Measurements from ENCODE around the gene ATIC. TPM values are rescaled to one million over a fixed set of nuclear protein-coding genes. Genes with fewer than 3 reads are reported as not detected.

Gene ATIC
- total RNA-seq, 1 experiment from 2014 or later: 297 TPM

DNA sequence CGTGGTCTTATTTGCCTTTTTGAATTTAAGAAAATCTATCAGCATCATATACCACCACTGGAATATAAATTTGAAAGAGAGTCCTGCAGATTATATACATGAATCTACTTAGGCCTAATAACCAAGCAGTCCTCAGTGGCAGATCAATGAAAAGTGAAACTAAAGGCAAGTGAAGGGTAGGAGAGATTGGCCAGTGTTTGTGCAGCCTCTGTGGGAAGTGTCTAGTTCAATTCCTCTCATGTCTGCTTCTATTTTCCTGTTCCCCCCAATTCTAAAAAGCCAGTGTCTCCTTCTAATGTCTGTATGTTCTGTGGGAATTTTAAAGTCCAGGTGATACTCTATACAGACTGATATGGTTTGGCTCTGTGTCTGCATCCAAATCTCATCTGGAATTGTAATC is 62.1 kb downstream of the ATIC start:
- POLR2A ChIA-PET: interaction anchor here (0.6 kb wide), 1 partner anchor 37 kb away, joined by 3 read pairs; no protein-coding TSS in a partner anchor

DNA sequence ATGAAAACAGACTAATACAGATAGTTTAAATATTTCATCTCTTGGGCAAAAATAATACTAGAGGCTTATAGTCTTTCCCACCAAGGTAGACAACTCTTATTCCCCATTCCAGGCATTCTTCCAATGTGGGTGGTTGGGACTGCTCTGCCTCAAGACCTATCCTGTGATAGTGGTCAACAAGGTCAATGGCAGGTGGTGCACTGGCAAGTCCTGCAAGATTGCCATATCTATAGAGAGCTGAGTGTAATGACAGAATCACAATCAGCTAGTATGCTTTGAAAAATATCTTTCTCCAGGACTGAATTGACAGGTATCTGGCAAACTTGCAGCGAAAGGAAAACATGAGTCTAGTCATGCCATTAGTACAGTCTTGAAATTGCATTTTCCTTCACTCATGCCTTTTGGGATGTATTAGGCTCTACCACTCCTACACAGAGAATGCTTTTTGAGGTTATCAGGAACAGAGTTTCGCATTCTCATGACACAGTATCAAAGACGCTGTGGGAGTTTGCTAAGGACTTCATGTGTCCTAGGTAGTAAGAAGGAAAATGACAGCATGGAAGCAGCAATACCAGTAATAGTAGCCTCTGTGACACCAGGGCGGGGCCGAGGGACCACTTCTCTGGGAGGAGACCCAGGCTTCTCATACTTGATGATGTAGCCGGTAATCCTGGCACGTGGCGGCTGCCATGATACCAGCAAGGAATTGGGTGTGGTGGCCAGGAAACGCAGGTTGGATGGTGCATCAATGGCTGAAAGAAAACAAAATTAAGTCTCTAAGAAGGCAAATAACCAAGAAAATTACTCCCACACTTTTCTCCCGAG is 63.0 kb downstream of the ATIC start:
- TF ChIP-seq, protein P1, sequence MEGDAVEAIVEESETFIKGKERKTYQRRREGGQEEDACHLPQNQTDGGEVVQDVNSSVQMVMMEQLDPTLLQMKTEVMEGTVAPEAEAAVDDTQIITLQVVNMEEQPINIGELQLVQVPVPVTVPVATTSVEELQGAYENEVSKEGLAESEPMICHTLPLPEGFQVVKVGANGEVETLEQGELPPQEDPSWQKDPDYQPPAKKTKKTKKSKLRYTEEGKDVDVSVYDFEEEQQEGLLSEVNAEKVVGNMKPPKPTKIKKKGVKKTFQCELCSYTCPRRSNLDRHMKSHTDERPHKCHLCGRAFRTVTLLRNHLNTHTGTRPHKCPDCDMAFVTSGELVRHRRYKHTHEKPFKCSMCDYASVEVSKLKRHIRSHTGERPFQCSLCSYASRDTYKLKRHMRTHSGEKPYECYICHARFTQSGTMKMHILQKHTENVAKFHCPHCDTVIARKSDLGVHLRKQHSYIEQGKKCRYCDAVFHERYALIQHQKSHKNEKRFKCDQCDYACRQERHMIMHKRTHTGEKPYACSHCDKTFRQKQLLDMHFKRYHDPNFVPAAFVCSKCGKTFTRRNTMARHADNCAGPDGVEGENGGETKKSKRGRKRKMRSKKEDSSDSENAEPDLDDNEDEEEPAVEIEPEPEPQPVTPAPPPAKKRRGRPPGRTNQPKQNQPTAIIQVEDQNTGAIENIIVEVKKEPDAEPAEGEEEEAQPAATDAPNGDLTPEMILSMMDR (IDR thresholded peaks at IDR 0.05; ENCODE audit: unreplicated experiment): no peak
- ChIA-PET POLR2A (no interaction called here), CTCF (no interaction called here)
- Mint-ChIP-seq H3K4me1 (ENCODE audit: insufficient read depth, unreplicated experiment) (no peaks in the 10 kb centered on the region), H3K4me3 (ENCODE audit: unreplicated experiment) (no peak overlapping the region), H3K9me3 (ENCODE audit: unreplicated experiment) (no peaks in the 10 kb centered on the region), H3K27ac (ENCODE audit: low read depth, unreplicated experiment) (no peak overlapping the region), H3K36me3 (ENCODE audit: insufficient read depth, unreplicated experiment) (peaks cover 50% of the 10 kb centered on the region), H3K27me3 (ENCODE audit: insufficient read depth, unreplicated experiment) (no peaks in the 10 kb centered on the region)
- intact Hi-C loops (cut with micrococcal nuclease): no loop called here
- no peak for DNase-seq (ENCODE audit: unreplicated experiment)
- BruUV-seq (replicated peaks): no TSS peak

More for the DNA sequence above, 62.1 kb downstream of the ATIC start:
- no peak for DNase-seq (ENCODE audit: unreplicated experiment)
- Mint-ChIP-seq H3K27ac (ENCODE audit: low read depth, unreplicated experiment) (no peak overlapping the region), H3K9me3 (ENCODE audit: unreplicated experiment) (no peaks in the 10 kb centered on the region), H3K4me3 (ENCODE audit: unreplicated experiment) (no peak overlapping the region), H3K27me3 (ENCODE audit: insufficient read depth, unreplicated experiment) (no peaks in the 10 kb centered on the region), H3K4me1 (ENCODE audit: insufficient read depth, unreplicated experiment) (no peaks in the 10 kb centered on the region), H3K36me3 (ENCODE audit: insufficient read depth, unreplicated experiment) (peaks cover 54% of the 10 kb centered on the region)
- CTCF ChIA-PET: no interaction called here
- TF ChIP-seq, protein P1 (IDR thresholded peaks at IDR 0.05; ENCODE audit: unreplicated experiment): no peak
- BruUV-seq (replicated peaks): no TSS peak
- intact Hi-C loops (cut with micrococcal nuclease): no loop called here

DNA sequence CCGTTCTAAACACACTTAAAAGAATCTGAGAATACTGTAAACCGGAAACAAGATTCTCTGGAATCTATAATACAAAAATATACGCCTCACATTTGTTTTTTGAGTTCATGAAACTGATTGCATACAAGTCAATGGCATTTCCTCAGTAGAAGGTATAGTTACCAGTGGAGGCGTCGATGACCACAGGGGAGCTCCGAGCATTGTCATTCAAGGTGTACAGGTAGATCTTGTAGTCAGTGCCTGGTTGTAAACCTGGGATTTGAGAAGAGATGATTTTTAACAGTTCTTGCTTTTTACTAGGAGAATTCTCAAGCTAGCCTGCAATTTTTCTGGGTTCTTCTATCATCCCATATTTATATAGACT is 63.6 kb downstream of the ATIC start:
- POLR2A ChIA-PET: no interaction called here
- CTCF ChIA-PET: no interaction called here
- H3K27ac Mint-ChIP-seq (ENCODE audit: low read depth, unreplicated experiment): no peak overlapping the region
- no peaks in the 10 kb centered on the region for H3K27me3 Mint-ChIP-seq (ENCODE audit: insufficient read depth, unreplicated experiment)
- H3K36me3 Mint-ChIP-seq (ENCODE audit: insufficient read depth, unreplicated experiment): peaks cover 45% of the 10 kb centered on the region
- no peak overlapping the region for H3K4me3 Mint-ChIP-seq (ENCODE audit: unreplicated experiment)
- no TSS peak for BruUV-seq (replicated peaks)
- H3K9me3 Mint-ChIP-seq (ENCODE audit: unreplicated experiment): no peaks in the 10 kb centered on the region
- no peak for DNase-seq (ENCODE audit: unreplicated experiment)
- no peaks in the 10 kb centered on the region for H3K4me1 Mint-ChIP-seq (ENCODE audit: insufficient read depth, unreplicated experiment)
- TF ChIP-seq, protein P1 (IDR thresholded peaks at IDR 0.05; ENCODE audit: unreplicated experiment): no peak
- intact Hi-C loops (cut with micrococcal nuclease): no loop called here

DNA sequence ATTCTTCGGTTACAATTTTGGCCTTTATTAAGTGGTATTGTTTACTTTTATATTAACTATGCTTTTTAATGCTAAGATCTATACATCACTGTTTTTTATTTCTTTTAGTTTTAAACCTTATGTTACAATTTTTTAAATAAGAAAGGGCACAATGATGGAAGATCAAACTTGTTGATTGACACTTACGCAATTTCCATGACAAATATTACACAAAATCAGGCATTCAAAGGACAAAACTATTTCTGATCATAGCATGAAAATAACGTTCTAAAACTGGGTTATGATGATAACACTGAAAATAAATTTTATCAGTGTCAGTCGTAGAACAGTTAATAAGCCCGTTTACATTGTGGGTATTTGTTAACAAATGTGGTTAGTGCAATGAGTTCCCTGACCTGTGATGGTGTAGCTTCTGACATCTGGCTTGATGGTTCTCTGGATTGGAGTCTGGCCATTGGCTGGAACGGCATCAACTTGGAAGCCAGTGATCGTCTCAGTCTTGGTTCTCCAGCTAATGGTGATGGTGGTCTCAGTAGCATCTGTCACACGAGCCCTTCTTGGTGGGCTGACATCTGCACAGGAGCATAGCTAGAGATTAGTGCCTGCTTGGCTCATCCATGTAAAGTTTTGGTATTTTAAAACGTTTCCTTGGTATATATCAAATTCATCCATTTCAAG is 64.4 kb downstream of the ATIC start:
- DNase-seq (ENCODE audit: unreplicated experiment): no peak
- H3K27ac Mint-ChIP-seq (ENCODE audit: low read depth, unreplicated experiment): no peak overlapping the region
- CTCF ChIA-PET: interaction anchor here (0.6 to 1.1 kb wide), 2 partner anchors 31 to 50 kb away, joined by 3 to 4 read pairs; no protein-coding TSS in a partner anchor
- H3K36me3 Mint-ChIP-seq (ENCODE audit: insufficient read depth, unreplicated experiment): peaks cover 46% of the 10 kb centered on the region
- H3K4me1 Mint-ChIP-seq (ENCODE audit: insufficient read depth, unreplicated experiment): no peaks in the 10 kb centered on the region
- no peaks in the 10 kb centered on the region for H3K27me3 Mint-ChIP-seq (ENCODE audit: insufficient read depth, unreplicated experiment)
- no peak overlapping the region for H3K4me3 Mint-ChIP-seq (ENCODE audit: unreplicated experiment)
- intact Hi-C loops (cut with micrococcal nuclease): no loop called here
- no TSS peak for BruUV-seq (replicated peaks)
- POLR2A ChIA-PET: no interaction called here
- H3K9me3 Mint-ChIP-seq (ENCODE audit: unreplicated experiment): no peaks in the 10 kb centered on the region
- TF ChIP-seq, protein P1 (IDR thresholded peaks at IDR 0.05; ENCODE audit: unreplicated experiment): no peak
